Esophagus (tissue), 2 donors: Measurements from ENCODE around the gene CDYL2. TPM values are rescaled to one million over a fixed set of nuclear protein-coding genes. Genes with fewer than 3 reads are reported as not detected.
"Not testable (repeated sequence)": the region's sequence is repeated elsewhere in the genome, so short reads cannot be mapped to it uniquely, and the experiment has no call there.

Source experiments
- H3K27ac ChIP-seq, 2 donors: one replicate each; pipeline ENCODE4 v1.5.1; 2013; ENCODE audit warnings: low read depth in 2 of 2, mild to moderate bottlenecking in 2 of 2, inconsistent platforms in 1 of 2, low read length in 1 of 2, moderate library complexity in 1 of 2
- H3K27me3 ChIP-seq, 2 donors: one replicate each; pipeline ENCODE4 v1.6.1; 2013; ENCODE audit warnings: low read length in 2 of 2, control low read depth in 1 of 2, mild to moderate bottlenecking in 1 of 2; ENCODE audit not compliant: insufficient read depth in 2 of 2, control insufficient read depth in 1 of 2
- H3K36me3 ChIP-seq, 2 donors: one replicate each; pipeline ENCODE4 v1.6.1; 2013; ENCODE audit warnings: low read length in 1 of 2; ENCODE audit not compliant: control insufficient read depth in 2 of 2, insufficient read depth in 2 of 2
- H3K4me1 ChIP-seq, 2 donors: one replicate each; pipeline ENCODE4 v1.6.1; 2013; ENCODE audit warnings: low read length in 1 of 2; ENCODE audit not compliant: control insufficient read depth in 2 of 2, insufficient read depth in 2 of 2
- H3K4me3 ChIP-seq, 2 donors: one replicate each; pipeline ENCODE4 v1.5.1; 2013; ENCODE audit warnings: low read length in 2 of 2, mild to moderate bottlenecking in 2 of 2, low read depth in 1 of 2, moderate library complexity in 1 of 2
- H3K9me3 ChIP-seq, 2 donors: one replicate each; pipeline ENCODE4 v1.6.1; 2013; ENCODE audit warnings: mild to moderate bottlenecking in 2 of 2, low read depth in 1 of 2, low read length in 1 of 2, moderate library complexity in 1 of 2; ENCODE audit not compliant: control insufficient read depth in 2 of 2, insufficient read depth in 1 of 2
- WGBS, 2 donors: extraction: QIAGEN DNeasy Blood & Tissue Kit; methylation state at CpG; one replicate each; pipeline ENCODE4 v1.1.7; 2013; 5-methylcytosine and 5-hydroxymethylcytosine counted together
- polyA plus RNA-seq, 2 donors: library from polyadenylated mRNA; stranded (reverse); fragments of 200-250 nt; gene quantifications; one replicate each; pipeline ENCODE4 v1.2.3, GENCODE V29; 2013
- donor health status: healthy with polysubstance abuse.
- donor health status: Bipolar disorder and iron deficiency.

Gene CDYL2
- polyA plus RNA-seq, 2 donors, result 0.39 to 0.65 TPM

GRCh38 chr16:80741724-80742123 is 62.7 kb downstream of the CDYL2 start:
- Histone ChIP-seq H3K4me3 (no peak overlapping the region), H3K27ac (no peak overlapping the region), H3K4me1 (peaks cover 0 to 8% of the 10 kb centered on the region in 2 donors), H3K27me3 (no peaks in the 10 kb centered on the region), H3K36me3 (no peaks in the 10 kb centered on the region), H3K9me3 (peaks cover 0 to 5% of the 10 kb centered on the region in 2 donors)
- 46 to 60% methylated on average over 4 of the region's 4 CpGs for WGBS, 2 donors

- Histone ChIP-seq H3K27ac (no peak overlapping the region), H3K9me3 (peaks cover 0 to 5% of the 10 kb centered on the region in 2 donors), H3K4me3 (no peak overlapping the region), H3K36me3 (no peaks in the 10 kb centered on the region), H3K4me1 (peaks cover 0 to 6% of the 10 kb centered on the region in 2 donors), H3K27me3 (no peaks in the 10 kb centered on the region)
- WGBS, 2 donors, result 70 to 85% methylated on average over 6 of the region's 6 CpGs
These were observed 64.9 kb downstream of the CDYL2 start for GRCh38 chr16:80739523-80739922.

- Histone ChIP-seq H3K9me3 (peaks cover 0 to 5% of the 10 kb centered on the region in 2 donors), H3K27me3 (no peaks in the 10 kb centered on the region), H3K36me3 (no peaks in the 10 kb centered on the region), H3K4me1 (peaks cover 0 to 6% of the 10 kb centered on the region in 2 donors), H3K27ac (no peak overlapping the region), H3K4me3 (no peak overlapping the region)
- WGBS, 2 donors, result 77 to 85% methylated on average over 3 of the region's 3 CpGs
These were observed 65.9 kb downstream of the CDYL2 start for GRCh38 chr16:80738521-80738920.

GRCh38 chr16:80735846-80736245 is 68.6 kb downstream of the CDYL2 start:
- 71 to 85% methylated on average over 4 of the region's 4 CpGs for WGBS, 2 donors
- no peak overlapping the region for H3K27ac ChIP-seq
- peaks cover 0 to 5% of the 10 kb centered on the region in 2 donors for H3K9me3 ChIP-seq
- H3K4me3 ChIP-seq, result no peak overlapping the region
- no peaks in the 10 kb centered on the region for H3K36me3 ChIP-seq
- no peaks in the 10 kb centered on the region for H3K27me3 ChIP-seq
- peaks cover 0 to 6% of the 10 kb centered on the region in 2 donors for H3K4me1 ChIP-seq

- Histone ChIP-seq H3K27me3 (no peaks in the 10 kb centered on the region), H3K4me3 (no peak overlapping the region), H3K27ac (no peak overlapping the region), H3K4me1 (no peaks in the 10 kb centered on the region), H3K9me3 (no peaks in the 10 kb centered on the region), H3K36me3 (no peaks in the 10 kb centered on the region)
- WGBS, 2 donors, result 29 to 42% methylated on average over 2 of the region's 2 CpGs
These were observed 71.0 kb downstream of the CDYL2 start for GRCh38 chr16:80733407-80733806.

GRCh38 chr16:80731915-80732314 is 72.5 kb downstream of the CDYL2 start:
- H3K9me3 ChIP-seq, result no peaks in the 10 kb centered on the region
- H3K36me3 ChIP-seq, result no peaks in the 10 kb centered on the region
- 90 to 95% methylated on average over 2 of the region's 2 CpGs for WGBS, 2 donors
- no peaks in the 10 kb centered on the region for H3K4me1 ChIP-seq
- H3K27ac ChIP-seq, result no peak overlapping the region
- no peak overlapping the region for H3K4me3 ChIP-seq
- H3K27me3 ChIP-seq, result no peaks in the 10 kb centered on the region

GRCh38 chr16:80727066-80727763 is 77.2 kb downstream of the CDYL2 start:
- not testable (repeated sequence) for H3K9me3 ChIP-seq, H3K27me3 ChIP-seq, H3K36me3 ChIP-seq, H3K4me3 ChIP-seq, H3K27ac ChIP-seq, H3K4me1 ChIP-seq
- WGBS, 2 donors, result 89 to 91% methylated on average over 29 of the region's 29 CpGs

GRCh38 chr16:80725566-80726162 is 78.7 kb downstream of the CDYL2 start:
- no peaks in the 10 kb centered on the region for H3K36me3 ChIP-seq
- H3K27me3 ChIP-seq, result no peaks in the 10 kb centered on the region
- no peak overlapping the region for H3K4me3 ChIP-seq
- peaks cover 2 to 3% of the 10 kb centered on the region in 2 donors for H3K4me1 ChIP-seq
- H3K27ac ChIP-seq, result no peak overlapping the region
- H3K9me3 ChIP-seq, result peaks cover 2 to 5% of the 10 kb centered on the region in 2 donors
- WGBS, 2 donors, result 87 to 91% methylated on average over 9 of the region's 9 CpGs

- no peaks in the 10 kb centered on the region for H3K36me3 ChIP-seq
- peaks cover 2 to 5% of the 10 kb centered on the region in 2 donors for H3K9me3 ChIP-seq
- no peak overlapping the region for H3K27ac ChIP-seq
- no peak overlapping the region for H3K4me3 ChIP-seq
- peaks cover 3% of the 10 kb centered on the region in 2 donors for H3K4me1 ChIP-seq
- no peaks in the 10 kb centered on the region for H3K27me3 ChIP-seq
These were observed 80.4 kb downstream of the CDYL2 start for GRCh38 chr16:80723981-80724380.

- Histone ChIP-seq H3K27ac (no peak overlapping the region), H3K4me3 (no peak overlapping the region)
- WGBS, 2 donors, result 61 to 73% methylated on average over 4 of the region's 4 CpGs
These were observed 81.3 kb downstream of the CDYL2 start for GRCh38 chr16:80723091-80723490.

More at GRCh38 chr16:80723091-80723490, 81.3 kb downstream of the CDYL2 start:
- no peaks in the 10 kb centered on the region for H3K27me3 ChIP-seq
- H3K9me3 ChIP-seq, result peaks cover 2 to 5% of the 10 kb centered on the region in 2 donors
- H3K36me3 ChIP-seq, result no peaks in the 10 kb centered on the region
- H3K4me1 ChIP-seq, result peaks cover 3 to 11% of the 10 kb centered on the region in 2 donors
